Hepatic stellate cell (primary cell): ENCODE measurements around the gene PRSS33.

ENCODE experiments used
- DNase-seq: peaks from one replicate; pipeline ENCODE4 v3.0.0; 2011; ENCODE audit warnings: low spot score

PRSS33 gene

GRCh38 chr16:2741168-2741567, 46.2 kb downstream of the PRSS33 start:
- no peak for DNase-seq

GRCh38 chr16:2740476-2740875, 46.9 kb downstream of the PRSS33 start:
- DNase-seq, result no peak

- no peak for DNase-seq
Observed at GRCh38 chr16:2739625-2740430, 47.5 kb downstream of the PRSS33 start.

- DNase-seq, result no peak
Observed at GRCh38 chr16:2738615-2739014, 48.7 kb downstream of the PRSS33 start.

GRCh38 chr16:2737895-2738418, 49.4 kb downstream of the PRSS33 start:
- no peak for DNase-seq

GRCh38 chr16:2737238-2737605, 50.1 kb downstream of the PRSS33 start:
- no peak for DNase-seq

GRCh38 chr16:2736476-2737237, 50.7 kb downstream of the PRSS33 start:
- DNase-seq, result no peak

GRCh38 chr16:2734844-2735515, 52.4 kb downstream of the PRSS33 start:
- no peak for DNase-seq
